Endothelial cell of umbilical vein (primary cell): ENCODE results near the gene PDE4B.

Experiments used
- CTCF ChIP-seq, 2 donors: IDR thresholded peaks; 1 replicate in 1 of 2; 2 replicates in 1 of 2; pipeline ENCODE4 v1.5.1; 2011; ENCODE audit warnings: low read length in 2 of 2, mild to moderate bottlenecking in 2 of 2, moderate library complexity in 2 of 2, control low read depth in 1 of 2, inconsistent platforms in 1 of 2, low read depth in 1 of 2; ENCODE audit not compliant: insufficient read depth in 1 of 2; ENCODE audit errors: extremely low read depth in 1 of 2
- EZH2 ChIP-seq: IDR thresholded peaks from 2 replicates; pipeline ENCODE4 v1.6.1; 2012; ENCODE audit warnings: borderline replicate concordance, low read depth, mild to moderate bottlenecking, moderate library complexity, low read length, inconsistent platforms; ENCODE audit not compliant: severe bottlenecking
- JUN ChIP-seq: IDR thresholded peaks from 2 replicates; pipeline ENCODE4 v1.6.1; 2011; ENCODE audit warnings: borderline replicate concordance, low read depth; ENCODE audit not compliant: insufficient read length, insufficient read depth
- MAX ChIP-seq: IDR thresholded peaks from 2 replicates; pipeline ENCODE4 v1.6.1; 2011; ENCODE audit not compliant: insufficient read depth, insufficient read length
- MYC ChIP-seq: IDR thresholded peaks from one replicate; pipeline ENCODE4 v1.6.1; 2011; ENCODE audit warnings: mild to moderate bottlenecking, low read depth, low read length
- POLR2A ChIP-seq: IDR thresholded peaks from 2 replicates; pipeline ENCODE4 v1.6.1; 2012; ENCODE audit warnings: low read depth, mild to moderate bottlenecking, control low read depth, low read length
- POLR2AphosphoS5 ChIP-seq: IDR thresholded peaks from 2 replicates; pipeline ENCODE4 v1.6.1; 2012; ENCODE audit warnings: low read depth, mild to moderate bottlenecking, control low read depth, low read length, moderate library complexity; ENCODE audit not compliant: insufficient read depth

GRCh38 chr1:66206563-66207144 lies 414.0 kb downstream of the PDE4B start:
- TF ChIP-seq MAX (no peak), MYC (no peak), CTCF (IDR thresholded peaks at IDR 0.05; ENCODE audit: extremely low read depth in 1 of 2, insufficient read depth in 1 of 2, low read depth in 1 of 2, low read length in 2 of 2) (no peak), EZH2 (no peak), POLR2A (no peak), JUN (no peak), POLR2AphosphoS5 (no peak)
